AG20443 (cell line): ENCODE results near the gene PSRC1.
A peak's percentile ranks its signal among the peaks of the same experiment; 100 is the strongest.

ENCODE experiments used
- DNase-seq: peaks from one replicate; pipeline ENCODE4 v3.0.0; 2012; ENCODE audit warnings: low spot score, mixed read lengths

Gene PSRC1

GRCh38 chr1:109247401-109248365 lies 35.3 kb downstream of the PSRC1 start:
- no peak for DNase-seq

GRCh38 chr1:109246141-109246551 lies 36.8 kb downstream of the PSRC1 start:
- no peak for DNase-seq

- DNase-seq: no peak
Observed at GRCh38 chr1:109243860-109244552, 38.9 kb downstream of the PSRC1 start.

- DNase-seq: no peak
Observed at GRCh38 chr1:109243221-109243620, 39.7 kb downstream of the PSRC1 start.

- DNase-seq: peak; percentile 50
Observed at GRCh38 chr1:109242387-109242786, 40.6 kb downstream of the PSRC1 start.

GRCh38 chr1:109241841-109242345 lies 41.1 kb downstream of the PSRC1 start:
- DNase-seq: no peak

GRCh38 chr1:109241344-109241743 lies 41.6 kb downstream of the PSRC1 start:
- DNase-seq: no peak

- peak; percentile 80 for DNase-seq
Observed at GRCh38 chr1:109240158-109241152, 42.5 kb downstream of the PSRC1 start.

GRCh38 chr1:109239409-109240068 lies 43.4 kb downstream of the PSRC1 start:
- DNase-seq: peak; percentile 62

GRCh38 chr1:109239047-109239408 lies 43.9 kb downstream of the PSRC1 start:
- no peak for DNase-seq

- no peak for DNase-seq
Observed at GRCh38 chr1:109238382-109238781, 44.6 kb downstream of the PSRC1 start.

GRCh38 chr1:109237512-109237911 lies 45.4 kb downstream of the PSRC1 start:
- DNase-seq: no peak

GRCh38 chr1:109235137-109235536 lies 47.8 kb downstream of the PSRC1 start:
- DNase-seq: no peak

GRCh38 chr1:109231066-109231465 lies 51.9 kb downstream of the PSRC1 start:
- DNase-seq: no peak
